ENCODE data around the gene GLI1.
"Not testable (repeated sequence)": the region's sequence is repeated elsewhere in the genome, so short reads cannot be mapped to it uniquely, and the experiment has no call there.

The GLI1 gene

GRCh38 chr12:57500213-57500612 lies 40.6 kb downstream of the GLI1 start:
- Histone ChIP-seq H3K4me3 (ENCODE audit: low read length) (no peak overlapping the region), H3K36me3 (replicated peaks; ENCODE audit: low read depth, low read length) (peaks cover 58% of the 10 kb centered on the region), H3K4me1 (ENCODE audit: low read length) (no peaks in the 10 kb centered on the region), H3K9me3 (ENCODE audit: insufficient read depth, low read length) (no peaks in the 10 kb centered on the region), H4K20me1 (ENCODE audit: insufficient read depth, low read length) (no peaks in the 10 kb centered on the region), H3K4me2 (ENCODE audit: low read length) (no peak overlapping the region), H3K27me3 (ENCODE audit: low read depth, low read length) (no peaks in the 10 kb centered on the region), H3K27ac (ENCODE audit: low read length) (no peak overlapping the region), H2AFZ (ENCODE audit: low read depth, low read length) (no peak overlapping the region), H3K79me2 (ENCODE audit: low read length) (peaks cover 4% of the 10 kb centered on the region; the same call in 1 of the 2 replicates), H3K9ac (ENCODE audit: low read length) (no peak overlapping the region)
- TF ChIP-seq EZH2phosphoT487 (IDR thresholded peaks at IDR 0.05; ENCODE audit: low read depth) (no peak), CTCF (IDR thresholded peaks at IDR 0.05; ENCODE audit: low read depth, low read length) (no peak)

- H3K4me1 ChIP-seq (ENCODE audit: low read length); H3K4me3 ChIP-seq (ENCODE audit: low read length); H2AFZ ChIP-seq (ENCODE audit: low read depth, low read length); H3K4me2 ChIP-seq (ENCODE audit: low read length); H3K79me2 ChIP-seq (ENCODE audit: low read length); H3K9ac ChIP-seq (ENCODE audit: low read length); H4K20me1 ChIP-seq (ENCODE audit: insufficient read depth, low read length); H3K27ac ChIP-seq (ENCODE audit: low read length); H3K27me3 ChIP-seq (ENCODE audit: low read depth, low read length); H3K9me3 ChIP-seq (ENCODE audit: insufficient read depth, low read length): not testable (repeated sequence)
- peaks cover 59% of the 10 kb centered on the region for H3K36me3 ChIP-seq (replicated peaks; ENCODE audit: low read depth, low read length)
Measured at GRCh38 chr12:57502311-57502969, 42.9 kb downstream of the GLI1 start.

GRCh38 chr12:57506541-57506940 lies 47.0 kb downstream of the GLI1 start:
- not testable (repeated sequence) for H3K9me3 ChIP-seq (ENCODE audit: insufficient read depth, low read length); H3K4me3 ChIP-seq (ENCODE audit: low read length); H3K27me3 ChIP-seq (ENCODE audit: low read depth, low read length); H3K9ac ChIP-seq (ENCODE audit: low read length); H3K4me1 ChIP-seq (ENCODE audit: low read length); H3K79me2 ChIP-seq (ENCODE audit: low read length); H4K20me1 ChIP-seq (ENCODE audit: insufficient read depth, low read length); H3K4me2 ChIP-seq (ENCODE audit: low read length); H3K27ac ChIP-seq (ENCODE audit: low read length); H2AFZ ChIP-seq (ENCODE audit: low read depth, low read length)
- peaks cover 34% of the 10 kb centered on the region for H3K36me3 ChIP-seq (replicated peaks; ENCODE audit: low read depth, low read length)

GRCh38 chr12:57507796-57508195 lies 48.2 kb downstream of the GLI1 start:
- H3K4me2 ChIP-seq (ENCODE audit: low read length); H2AFZ ChIP-seq (ENCODE audit: low read depth, low read length); H3K27ac ChIP-seq (ENCODE audit: low read length); H3K4me3 ChIP-seq (ENCODE audit: low read length); H3K4me1 ChIP-seq (ENCODE audit: low read length); H3K9ac ChIP-seq (ENCODE audit: low read length); H3K27me3 ChIP-seq (ENCODE audit: low read depth, low read length); H3K79me2 ChIP-seq (ENCODE audit: low read length); H4K20me1 ChIP-seq (ENCODE audit: insufficient read depth, low read length); H3K9me3 ChIP-seq (ENCODE audit: insufficient read depth, low read length): not testable (repeated sequence)
- peaks cover 39% of the 10 kb centered on the region for H3K36me3 ChIP-seq (replicated peaks; ENCODE audit: low read depth, low read length)

- Histone ChIP-seq H3K4me1 (ENCODE audit: low read length) (no peaks in the 10 kb centered on the region), H3K27me3 (ENCODE audit: low read depth, low read length) (no peaks in the 10 kb centered on the region), H3K9me3 (ENCODE audit: insufficient read depth, low read length) (no peaks in the 10 kb centered on the region), H3K79me2 (ENCODE audit: low read length) (no peaks in the 10 kb centered on the region; the same call in 1 of the 2 replicates), H3K4me3 (ENCODE audit: low read length) (no peak overlapping the region), H3K36me3 (replicated peaks; ENCODE audit: low read depth, low read length) (peaks cover 42% of the 10 kb centered on the region), H3K27ac (ENCODE audit: low read length) (no peak overlapping the region), H3K4me2 (ENCODE audit: low read length) (no peak overlapping the region), H4K20me1 (ENCODE audit: insufficient read depth, low read length) (peaks cover 6% of the 10 kb centered on the region; the same call in 1 of the 2 replicates), H3K9ac (ENCODE audit: low read length) (no peak overlapping the region), H2AFZ (ENCODE audit: low read depth, low read length) (no peak overlapping the region)
- no peak for TF ChIP-seq CTCF (IDR thresholded peaks at IDR 0.05; ENCODE audit: low read depth, low read length)
- no peak for TF ChIP-seq EZH2phosphoT487 (IDR thresholded peaks at IDR 0.05; ENCODE audit: low read depth)
Measured at GRCh38 chr12:57511161-57511560, 51.6 kb downstream of the GLI1 start.
